Suprapubic skin (tissue), 4 donors: ENCODE results near the gene PDE6C.

Source experiments
- CTCF ChIP-seq, 2 donors: fragments of 200-600 bp in 1 of 2; fragments of 450-650 bp in 1 of 2; sonication (generic) in 1 of 2; IDR thresholded peaks; one replicate each; pipeline ENCODE4 v1.5.1; 2016 to 2019; ENCODE audit warnings: antibody characterized with exemption in 2 of 2, mild to moderate bottlenecking in 1 of 2, moderate library complexity in 1 of 2
- EP300 ChIP-seq: sonication (generic); formaldehyde crosslinking; IDR thresholded peaks from one replicate; pipeline ENCODE4 v1.6.1; 2017; ENCODE audit warnings: antibody characterized with exemption
- POLR2A ChIP-seq, 2 donors: fragments of 450-650 bp; IDR thresholded peaks; one replicate each; pipeline ENCODE4 v1.6.1; 2017; ENCODE audit warnings: antibody characterized with exemption in 2 of 2, mild to moderate bottlenecking in 2 of 2, moderate library complexity in 2 of 2
- POLR2AphosphoS5 ChIP-seq, 3 donors: sonication (generic); formaldehyde crosslinking; IDR thresholded peaks; one replicate each; pipeline ENCODE4 v1.6.1; 2017; ENCODE audit warnings: antibody characterized with exemption in 3 of 3

- TF ChIP-seq POLR2AphosphoS5 (IDR thresholded peaks at IDR 0.05) (no peak), CTCF (IDR thresholded peaks at IDR 0.05) (no peak), EP300 (no peak), POLR2A (IDR thresholded peaks at IDR 0.05) (no peak)
Observed at GRCh38 chr10:93630625-93631557, 18.6 kb downstream of the PDE6C start.
